MM.1S (cell line): Measurements from ENCODE around the gene EWSR1.

Experiments used
- EZH2 ChIP-seq: fragments of 300-600 bp; sonication (generic); optimal IDR thresholded peaks from 2 replicates; pipeline ENCODE3; 2017; ENCODE audit warnings: low read depth, mild to moderate bottlenecking, antibody characterized with exemption, low read length, mixed read lengths
- EZH2phosphoT487 ChIP-seq: fragments of 300-600 bp; sonication (generic); IDR thresholded peaks from 2 replicates; pipeline ENCODE4 v1.6.1; 2018; ENCODE audit warnings: antibody characterized with exemption, low read length
- TF ChIP-seq, protein P1 (sequence below): fragments of 300-600 bp; sonication (generic); IDR thresholded peaks from 2 replicates; pipeline ENCODE4 v1.5.1; 2016; ENCODE audit warnings: antibody characterized with exemption, low read length, mixed read lengths

DNA sequence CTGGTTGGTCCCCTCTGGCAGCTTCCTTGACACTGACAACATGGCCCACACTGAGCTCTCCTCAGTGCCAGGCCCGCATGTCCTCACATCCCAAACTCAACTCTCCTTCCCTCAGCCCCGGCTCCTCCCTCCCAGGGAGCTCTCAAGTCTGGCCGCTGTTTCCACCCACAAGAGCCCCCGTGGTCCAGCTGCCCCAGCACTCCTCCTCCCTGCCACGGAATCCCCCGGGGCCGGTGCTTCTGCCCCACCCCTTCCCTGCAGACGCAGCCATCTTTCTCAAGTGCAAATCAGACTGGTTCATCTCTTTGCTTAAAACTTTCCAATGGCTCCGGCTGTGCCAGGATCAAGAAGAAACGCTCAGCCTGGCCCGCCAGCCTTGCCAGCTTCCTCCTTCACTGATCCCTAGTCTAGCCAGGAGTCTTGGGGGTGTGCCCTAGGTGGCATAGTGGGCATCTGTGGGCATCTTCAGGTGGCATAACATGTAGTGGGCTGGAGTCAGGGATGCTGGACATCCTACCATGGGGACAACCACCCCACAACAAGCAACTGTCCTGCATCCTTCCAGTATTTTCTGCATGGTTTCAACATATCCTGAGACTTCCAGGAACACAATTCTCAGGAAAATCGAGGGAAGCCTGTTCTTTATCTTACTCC, 69.7 kb downstream of the EWSR1 start:
- TF ChIP-seq, protein P1, sequence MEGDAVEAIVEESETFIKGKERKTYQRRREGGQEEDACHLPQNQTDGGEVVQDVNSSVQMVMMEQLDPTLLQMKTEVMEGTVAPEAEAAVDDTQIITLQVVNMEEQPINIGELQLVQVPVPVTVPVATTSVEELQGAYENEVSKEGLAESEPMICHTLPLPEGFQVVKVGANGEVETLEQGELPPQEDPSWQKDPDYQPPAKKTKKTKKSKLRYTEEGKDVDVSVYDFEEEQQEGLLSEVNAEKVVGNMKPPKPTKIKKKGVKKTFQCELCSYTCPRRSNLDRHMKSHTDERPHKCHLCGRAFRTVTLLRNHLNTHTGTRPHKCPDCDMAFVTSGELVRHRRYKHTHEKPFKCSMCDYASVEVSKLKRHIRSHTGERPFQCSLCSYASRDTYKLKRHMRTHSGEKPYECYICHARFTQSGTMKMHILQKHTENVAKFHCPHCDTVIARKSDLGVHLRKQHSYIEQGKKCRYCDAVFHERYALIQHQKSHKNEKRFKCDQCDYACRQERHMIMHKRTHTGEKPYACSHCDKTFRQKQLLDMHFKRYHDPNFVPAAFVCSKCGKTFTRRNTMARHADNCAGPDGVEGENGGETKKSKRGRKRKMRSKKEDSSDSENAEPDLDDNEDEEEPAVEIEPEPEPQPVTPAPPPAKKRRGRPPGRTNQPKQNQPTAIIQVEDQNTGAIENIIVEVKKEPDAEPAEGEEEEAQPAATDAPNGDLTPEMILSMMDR: no peak
- TF ChIP-seq EZH2 (no peak), EZH2phosphoT487 (no peak)
